Frontal cortex (tissue), 4 donors: ENCODE data around the gene RNF121. TPM values are rescaled to one million over a fixed set of nuclear protein-coding genes. Genes with fewer than 3 reads are reported as not detected.

ENCODE experiments used
- DNase-seq, 2 donors: peaks; one replicate each; pipeline ENCODE4 v3.0.0; 2012; ENCODE audit warnings: low spot score in 2 of 2
- FAIRE-seq: peaks from 2 replicates; lab custom pipeline; 2012; peaks lifted over from hg19 to GRCh38; lab: Jason Lieb, UNC
- total RNA-seq: library from RNA; depleted of rRNA; stranded (reverse); fragments of >200 nt; gene quantifications from one replicate; pipeline ENCODE4 v1.2.3, GENCODE V29; 2014
- donor health status: control.
- donor health status: control.
- donor health status: control.

The RNF121 gene
- total RNA-seq, 1 donor from 2014 or later = 17.9 TPM

DNA sequence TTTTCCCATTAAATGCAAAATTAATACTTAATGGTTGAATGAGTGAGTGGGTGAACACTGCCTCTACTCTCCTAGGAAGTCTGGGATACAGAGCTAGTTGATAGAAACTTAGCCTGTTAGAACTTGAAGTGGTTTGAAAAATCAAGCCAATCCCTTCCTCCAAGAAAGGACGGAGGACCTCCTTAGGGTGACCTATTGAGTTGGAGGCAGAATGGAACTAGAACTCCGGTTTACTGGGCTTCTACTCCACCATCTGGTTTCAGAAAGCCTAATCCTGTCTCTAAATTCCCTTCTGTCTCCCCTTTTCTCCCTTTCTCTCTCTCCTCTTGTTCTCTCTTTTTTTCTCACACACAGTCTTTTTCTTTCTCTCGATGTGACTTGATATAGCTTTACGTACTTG lies 50.2 kb downstream of the RNF121 start:
- DNase-seq (no peak), FAIRE-seq (no peak)

GRCh38 chr11:71979602-71980001 lies 50.8 kb downstream of the RNF121 start:
- DNase-seq = no peak
- FAIRE-seq = no peak

- FAIRE-seq (no peak), DNase-seq (no peak)
Measured at GRCh38 chr11:71986131-71986530, 57.3 kb downstream of the RNF121 start.

DNA sequence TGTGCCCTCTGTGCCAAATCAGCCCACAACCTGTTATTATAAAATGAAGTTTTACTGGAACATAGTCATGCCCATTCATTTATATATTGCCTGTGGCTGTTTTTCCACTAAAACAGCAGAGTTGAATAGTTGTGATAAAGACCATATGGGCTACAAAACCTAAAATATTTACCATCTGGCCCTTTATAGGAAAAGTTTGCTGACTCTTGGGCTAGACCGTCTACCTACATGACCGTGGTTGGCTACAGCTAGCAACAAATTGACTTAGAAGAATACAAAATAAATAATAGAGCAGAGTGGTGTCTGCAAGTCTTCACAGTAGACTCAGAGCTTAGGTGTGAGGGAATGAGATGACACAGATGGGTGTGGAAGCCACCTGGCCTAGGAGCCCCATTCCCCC lies 58.7 kb downstream of the RNF121 start:
- no peak for FAIRE-seq

DNA sequence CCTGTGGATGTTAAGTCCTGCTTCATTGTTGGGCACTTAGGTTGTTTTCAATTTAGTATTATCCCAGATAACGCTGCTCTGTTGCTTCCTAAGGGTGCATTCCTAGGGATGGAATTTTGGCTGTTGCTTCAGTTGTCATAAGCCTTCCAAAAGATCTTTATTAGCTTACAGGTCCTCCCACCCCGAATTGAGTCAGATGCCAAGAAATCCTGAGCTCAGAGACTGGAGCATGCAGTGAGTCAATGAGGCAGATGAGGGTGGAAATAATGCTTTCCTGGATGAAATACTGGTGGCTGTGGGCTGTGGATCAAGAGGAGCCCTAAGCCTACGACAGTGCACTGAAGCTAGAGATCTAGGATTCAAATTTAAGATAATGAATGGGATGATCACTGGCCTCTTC lies 59.2 kb downstream of the RNF121 start:
- DNase-seq = no peak

More for the DNA sequence above, 58.7 kb downstream of the RNF121 start:
- no peak for DNase-seq

DNA sequence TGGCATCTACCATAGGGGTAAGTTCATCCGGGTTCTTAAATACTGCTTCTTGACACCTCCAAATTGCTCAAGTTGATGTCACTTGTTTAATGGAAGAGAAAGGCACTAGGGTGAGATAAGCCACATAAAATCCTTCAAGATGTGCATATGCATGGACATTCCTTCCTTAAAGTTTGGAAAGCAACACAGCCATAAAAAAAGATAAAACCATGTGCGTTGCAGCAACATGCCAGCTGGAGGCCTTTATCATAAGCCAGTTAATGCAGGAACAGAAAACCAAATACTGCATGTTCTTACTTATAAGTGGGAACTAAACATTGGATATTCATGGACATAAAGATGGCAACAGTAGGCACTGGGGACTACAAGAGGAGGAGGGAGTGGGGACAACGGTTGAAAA lies 61.9 kb downstream of the RNF121 start:
- DNase-seq = no peak
- FAIRE-seq = no peak

More for the DNA sequence above, 59.2 kb downstream of the RNF121 start:
- FAIRE-seq = no peak

DNA sequence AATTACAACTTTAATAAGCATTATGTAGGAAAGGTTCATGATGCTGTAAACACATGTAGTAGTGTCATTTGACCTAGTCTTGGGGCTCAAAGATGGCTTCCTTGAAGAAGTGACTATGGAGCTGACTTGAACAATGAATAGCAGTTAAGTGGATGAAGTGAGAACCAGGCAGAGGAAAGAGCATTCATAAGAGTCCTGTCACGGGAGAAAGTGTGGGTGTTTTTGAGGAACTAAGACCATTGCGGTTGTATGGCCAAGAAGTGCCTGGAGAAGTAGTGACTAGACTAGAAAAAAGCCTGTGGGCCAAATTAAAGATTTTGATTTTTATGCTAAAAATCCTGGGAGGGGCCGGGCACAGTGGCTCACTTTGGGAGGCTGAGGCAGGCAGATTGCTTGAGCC lies 62.6 kb downstream of the RNF121 start:
- DNase-seq (no peak), FAIRE-seq (no peak)

DNA sequence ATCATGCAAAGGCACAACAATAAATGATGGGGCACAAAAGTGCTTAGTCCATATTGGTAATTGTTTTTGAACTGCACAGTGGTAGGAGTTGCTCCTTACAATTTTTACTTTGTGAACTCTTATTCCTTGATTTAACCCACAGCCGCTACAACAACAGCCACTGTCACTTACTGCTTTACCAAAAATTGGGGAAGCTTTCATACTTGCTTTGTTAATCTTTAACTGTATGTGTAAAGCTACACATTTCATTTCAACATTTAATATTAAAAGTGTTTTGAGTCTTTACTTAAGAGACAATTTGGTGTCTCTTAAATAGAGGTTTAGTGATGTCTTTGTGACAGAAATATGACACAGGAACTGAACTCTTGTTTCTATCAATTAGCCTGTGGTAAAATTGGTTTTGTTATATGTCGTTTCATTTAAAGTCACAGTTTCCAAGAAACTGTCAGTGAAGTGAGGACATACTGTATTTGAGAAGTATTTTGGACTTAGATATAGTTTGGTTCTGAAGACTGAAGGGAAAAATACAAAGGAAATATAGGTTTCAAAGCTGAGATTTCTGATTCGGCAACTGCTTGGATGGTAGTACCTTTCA lies 63.4 kb downstream of the RNF121 start:
- DNase-seq (no peak), FAIRE-seq (no peak)

- FAIRE-seq (no peak), DNase-seq (no peak)
Measured at GRCh38 chr11:71994786-71995185, 65.9 kb downstream of the RNF121 start.

GRCh38 chr11:71995726-71996291 lies 67.0 kb downstream of the RNF121 start:
- DNase-seq = no peak
- FAIRE-seq = no peak

DNA sequence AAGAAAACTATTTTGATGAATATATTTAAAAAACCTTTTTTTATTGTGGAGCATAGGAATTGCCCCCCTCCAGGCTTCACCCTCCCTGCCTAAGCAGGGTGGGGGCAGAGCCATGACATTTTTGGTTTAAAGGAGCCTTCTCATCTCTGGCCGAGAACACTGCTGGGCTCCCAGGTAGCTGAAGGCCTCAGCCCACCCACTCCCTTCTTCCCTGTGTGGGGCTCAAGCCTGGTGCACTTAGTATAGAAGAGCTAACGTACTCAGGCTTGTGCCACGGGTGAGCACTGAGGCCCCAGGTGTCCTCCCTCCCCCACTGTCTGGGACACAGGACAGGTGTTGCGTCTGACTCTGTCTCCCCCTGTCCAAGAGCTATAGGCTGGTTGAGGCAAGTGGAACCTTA lies 67.7 kb downstream of the RNF121 start:
- no peak for FAIRE-seq
- no peak for DNase-seq

DNA sequence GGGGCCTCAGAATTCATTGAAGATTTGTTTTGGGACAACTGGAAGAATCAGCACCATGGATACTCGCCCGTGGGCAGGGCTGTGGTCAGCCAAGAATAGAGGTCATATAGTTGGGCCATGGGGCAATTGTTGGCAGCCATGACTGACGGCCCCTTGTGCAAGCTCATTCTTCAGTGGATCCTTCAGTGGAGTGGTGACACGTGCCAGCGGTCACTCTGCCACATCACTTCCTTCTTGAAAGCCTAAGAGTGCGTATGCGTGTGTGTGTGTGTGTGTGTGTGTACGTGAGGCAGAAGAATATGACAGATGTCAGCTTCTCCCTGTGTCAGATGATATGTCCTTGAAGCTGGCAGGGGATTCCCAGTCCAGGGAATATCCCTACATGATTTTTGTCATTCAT lies 68.1 kb downstream of the RNF121 start:
- no peak for DNase-seq
- FAIRE-seq = no peak

GRCh38 chr11:71997594-71997993 lies 68.7 kb downstream of the RNF121 start:
- no peak for DNase-seq
- FAIRE-seq = no peak

DNA sequence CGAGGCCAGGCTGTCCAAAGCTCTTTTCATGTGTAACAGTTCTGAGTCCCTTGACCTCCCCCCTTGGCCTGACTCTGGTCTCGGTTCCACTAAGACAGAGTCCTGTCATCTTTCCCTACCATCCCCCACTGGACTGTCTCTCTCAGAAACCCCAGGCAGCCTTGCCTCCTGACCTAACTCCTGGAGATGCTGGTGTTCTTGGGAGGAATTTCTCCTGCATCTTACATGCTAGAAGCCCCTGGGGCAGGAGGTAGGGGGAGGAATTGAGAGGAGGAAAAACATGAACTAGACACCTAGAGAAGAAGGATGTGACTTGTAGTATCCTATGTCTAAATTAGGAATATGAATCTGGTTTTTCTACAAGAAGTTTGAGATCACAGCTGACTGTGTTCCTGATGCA lies 69.2 kb downstream of the RNF121 start:
- no peak for FAIRE-seq

DNA sequence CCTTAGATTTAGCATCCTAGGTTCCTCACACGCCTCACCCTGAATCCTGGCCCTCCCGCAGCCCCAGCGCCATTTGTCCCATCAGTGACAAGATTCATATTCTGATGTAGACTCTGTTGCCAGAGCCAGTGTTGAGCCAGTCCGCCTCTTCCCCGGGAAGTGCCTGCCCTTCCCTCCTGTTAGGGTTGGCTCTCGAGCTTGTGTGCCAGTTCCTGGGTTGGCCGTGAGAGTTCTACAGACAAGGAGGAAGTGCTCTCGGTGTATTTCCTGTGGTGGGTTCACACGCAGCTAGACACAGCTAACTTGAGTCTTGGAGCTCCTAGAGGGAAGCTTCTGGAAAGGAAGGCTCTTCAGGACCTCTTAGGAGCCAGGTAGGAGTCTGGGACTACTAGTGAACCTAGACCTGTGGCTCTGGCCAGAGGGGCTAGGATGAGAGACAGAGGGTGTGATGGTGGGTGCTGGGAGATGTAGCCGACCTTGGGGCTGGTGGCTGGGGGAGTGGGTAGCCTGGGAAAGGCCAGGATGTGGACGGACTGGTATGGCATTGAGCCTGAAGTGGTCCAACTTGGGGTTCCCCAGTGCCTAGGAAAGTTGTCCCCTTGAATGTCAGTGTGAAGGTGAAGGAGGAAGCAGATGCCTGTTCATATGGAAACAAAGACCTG lies 69.9 kb downstream of the RNF121 start, which contains the start of gene IL18BP:
IL18BP (plus strand) TSS at position 261 of the 662 bp plus-strand sequence. CDS start 1,076 bp downstream, outside the sequence.
- no peak for FAIRE-seq

More for the DNA sequence above, 69.2 kb downstream of the RNF121 start:
- no peak for DNase-seq

GRCh38 chr11:71999362-71999761 lies 70.5 kb downstream of the RNF121 start:
- no peak for DNase-seq
- no peak for FAIRE-seq

More for the DNA sequence above, 69.9 kb downstream of the RNF121 start, which contains the start of gene IL18BP:
- no peak for DNase-seq

DNA sequence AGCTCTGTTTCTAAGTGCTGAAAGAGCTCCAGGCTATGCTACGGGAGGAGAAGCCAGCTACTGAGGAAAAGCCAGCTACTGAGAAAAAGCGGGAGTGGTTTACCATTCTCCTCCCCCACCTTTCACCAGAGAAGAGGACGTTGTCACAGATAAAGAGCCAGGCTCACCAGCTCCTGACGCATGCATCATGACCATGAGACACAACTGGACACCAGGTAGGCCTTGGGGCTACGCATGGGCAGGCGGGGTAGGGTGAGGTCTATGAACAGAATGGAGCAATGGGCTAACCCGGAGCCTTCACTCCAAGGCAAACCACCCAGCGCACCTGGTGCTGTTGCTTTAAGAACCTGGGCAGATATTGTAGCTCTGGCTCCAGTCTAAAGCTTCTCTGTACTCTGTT lies 71.0 kb downstream of the RNF121 start:
- FAIRE-seq = no peak
- no peak for DNase-seq

DNA sequence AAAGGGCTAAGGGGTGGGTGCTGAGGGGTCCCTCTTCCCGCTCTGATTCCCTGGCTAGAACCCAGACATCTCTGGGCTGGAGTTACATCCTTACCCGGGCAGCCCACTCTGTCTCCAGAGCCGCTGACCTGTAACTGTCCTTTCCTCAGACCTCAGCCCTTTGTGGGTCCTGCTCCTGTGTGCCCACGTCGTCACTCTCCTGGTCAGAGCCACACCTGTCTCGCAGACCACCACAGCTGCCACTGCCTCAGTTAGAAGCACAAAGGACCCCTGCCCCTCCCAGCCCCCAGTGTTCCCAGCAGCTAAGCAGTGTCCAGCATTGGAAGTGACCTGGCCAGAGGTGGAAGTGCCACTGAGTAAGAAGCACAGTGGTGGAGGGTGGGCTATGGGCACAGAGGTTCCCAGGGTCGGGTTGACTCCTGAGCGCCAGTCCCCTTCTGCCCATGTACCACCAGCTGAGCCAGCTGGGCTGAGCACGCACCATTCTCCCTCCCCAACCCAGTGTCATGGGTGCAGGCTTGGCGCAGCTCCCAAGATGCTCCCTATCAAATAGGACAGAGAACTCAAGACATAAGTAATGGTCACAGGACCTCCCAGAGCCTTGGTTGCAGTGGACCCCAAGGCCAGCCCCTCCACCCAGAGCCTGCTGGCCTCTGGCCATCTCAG lies 71.5 kb downstream of the RNF121 start:
- DNase-seq = no peak
- FAIRE-seq = no peak

DNA sequence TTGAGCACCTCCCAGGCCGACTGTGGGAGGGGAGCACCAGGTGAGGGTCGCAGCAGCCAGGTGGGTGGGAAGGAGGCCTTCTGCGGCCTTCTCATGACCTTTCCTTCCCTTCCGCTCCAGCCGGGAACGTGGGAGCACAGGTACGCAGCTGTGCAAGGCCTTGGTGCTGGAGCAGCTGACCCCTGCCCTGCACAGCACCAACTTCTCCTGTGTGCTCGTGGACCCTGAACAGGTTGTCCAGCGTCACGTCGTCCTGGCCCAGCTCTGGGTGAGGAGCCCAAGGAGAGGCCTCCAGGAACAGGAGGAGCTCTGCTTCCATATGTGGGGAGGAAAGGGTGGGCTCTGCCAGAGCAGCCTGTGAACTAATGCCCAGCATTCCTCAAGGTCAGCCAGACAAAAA lies 72.4 kb downstream of the RNF121 start:
- DNase-seq (no peak), FAIRE-seq (no peak)

DNA sequence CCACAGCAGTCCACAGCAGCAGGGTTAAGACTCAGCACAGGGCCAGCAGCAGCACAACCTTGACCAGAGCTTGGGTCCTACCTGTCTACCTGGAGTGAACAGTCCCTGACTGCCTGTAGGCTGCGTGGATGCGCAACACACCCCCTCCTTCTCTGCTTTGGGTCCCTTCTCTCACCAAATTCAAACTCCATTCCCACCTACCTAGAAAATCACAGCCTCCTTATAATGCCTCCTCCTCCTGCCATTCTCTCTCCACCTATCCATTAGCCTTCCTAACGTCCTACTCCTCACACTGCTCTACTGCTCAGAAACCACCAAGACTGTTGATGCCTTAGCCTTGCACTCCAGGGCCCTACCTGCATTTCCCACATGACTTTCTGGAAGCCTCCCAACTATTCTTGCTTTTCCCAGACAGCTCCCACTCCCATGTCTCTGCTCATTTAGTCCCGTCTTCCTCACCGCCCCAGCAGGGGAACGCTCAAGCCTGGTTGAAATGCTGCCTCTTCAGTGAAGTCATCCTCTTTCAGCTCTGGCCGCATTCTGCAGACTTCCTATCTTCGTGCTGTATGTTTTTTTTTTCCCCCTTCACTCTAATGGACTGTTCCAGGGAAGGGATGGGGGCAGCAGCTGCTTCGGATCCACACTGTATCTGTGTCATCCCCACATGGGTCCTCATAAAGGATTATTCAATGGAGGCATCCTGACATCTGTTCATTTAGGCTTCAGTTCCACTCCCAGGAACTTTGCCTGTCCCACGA lies 73.2 kb downstream of the RNF121 start:
- FAIRE-seq = no peak
- DNase-seq = no peak
